Testis (tissue), 3 donors: ENCODE results near the gene SLC47A2. TPM values are rescaled to one million over a fixed set of nuclear protein-coding genes. Genes with fewer than 3 reads are reported as not detected.
A peak's percentile ranks its signal among the peaks of the same experiment; 100 is the strongest.

ENCODE experiments used
- DNase-seq: peaks from one replicate; pipeline ENCODE4 v3.0.0-alpha.2; 2019
- H3K27ac ChIP-seq, 2 donors: fragments of 200-600 bp; sonication (generic); one replicate each; pipeline ENCODE4 v1.5.1; 2019
- H3K27me3 ChIP-seq: fragments of 200-600 bp; sonication (generic); one replicate; pipeline ENCODE4 v1.5.1; 2019
- H3K36me3 ChIP-seq: fragments of 200-600 bp; sonication (generic); one replicate; pipeline ENCODE4 v1.5.1; 2017; ENCODE audit warnings: low read depth; ENCODE audit errors: missing control alignments
- H3K4me1 ChIP-seq: fragments of 200-600 bp; sonication (generic); one replicate; pipeline ENCODE4 v1.5.1; 2019
- H3K4me3 ChIP-seq, 2 donors: fragments of 200-600 bp; sonication (generic); one replicate each; pipeline ENCODE4 v1.5.1; 2017 to 2019
- H3K9me3 ChIP-seq: fragments of 200-600 bp; sonication (generic); one replicate; pipeline ENCODE4 v1.5.1; 2017
- CTCF ChIP-seq, 3 experiments: fragments of 450-650 bp in 2 of 3; fragments of 200-600 bp in 1 of 3; sonication (generic) in 1 of 3; IDR thresholded peaks; one replicate each; pipeline ENCODE4 v1.5.1; 2016 to 2019; ENCODE audit warnings: antibody characterized with exemption in 3 of 3, mild to moderate bottlenecking in 2 of 3, moderate library complexity in 1 of 3
- POLR2A ChIP-seq: fragments of 450-650 bp; IDR thresholded peaks from one replicate; pipeline ENCODE4 v1.6.1; 2017; ENCODE audit warnings: antibody characterized with exemption, mild to moderate bottlenecking, moderate library complexity
- WGBS, 2 donors: methylation state at CpG; one replicate each; pipeline ENCODE4 v1.1.5; 2018; 5-methylcytosine and 5-hydroxymethylcytosine counted together
- intact Hi-C: fragments of 100-400 bp; cut with DNase I; formaldehyde crosslinking; loops from one replicate; pipeline ENCODE4 v1.15.1; 2023; ENCODE audit warnings: low total_unique reads
- polyA plus RNA-seq: library from polyadenylated mRNA; stranded (reverse); fragments of 350-450 nt; fragmentation: Illumina TruSeq; extraction: RNeasy Lipid Tissue Mini Kit (QIAGEN cat#74804); gene quantifications from one replicate; pipeline ENCODE4 v1.2.3, GENCODE V29; 2014; ENCODE audit warnings: low read depth, low replicate concordance; ENCODE audit not compliant: insufficient read depth
- total RNA-seq, 2 donors: library from RNA; depleted of rRNA; stranded (reverse); fragments of >200 nt; gene quantifications; one replicate each; pipeline ENCODE4 v1.2.3, GENCODE V29; 2016

SLC47A2 gene
- total and polyA plus RNA-seq, 3 donors from 2014 or later = 0.16 to 1.1 (median 0.50) TPM

- intact Hi-C loops = no loop called here
- 96 to 97% methylated on average over 11 of the region's 11 CpGs for WGBS, 2 donors
- Histone ChIP-seq H3K27me3 (no peaks in the 10 kb centered on the region), H3K4me3 (no peak overlapping the region), H3K4me1 (no peaks in the 10 kb centered on the region), H3K27ac (no peak overlapping the region), H3K36me3 (no peaks in the 10 kb centered on the region), H3K9me3 (no peaks in the 10 kb centered on the region)
- no peak for DNase-seq
- TF ChIP-seq CTCF (IDR thresholded peaks at IDR 0.05) (no peak), POLR2A (no peak)
These were observed 39.6 kb upstream of the SLC47A2 start for GRCh38 chr17:19755821-19756510.

- Histone ChIP-seq H3K36me3 (no peaks in the 10 kb centered on the region), H3K4me3 (no peak overlapping the region), H3K9me3 (no peaks in the 10 kb centered on the region), H3K27me3 (no peaks in the 10 kb centered on the region), H3K4me1 (no peaks in the 10 kb centered on the region), H3K27ac (no peak overlapping the region)
- WGBS, 2 donors = 93 to 97% methylated on average over 6 of the region's 6 CpGs
- no peak for DNase-seq
- TF ChIP-seq POLR2A (no peak), CTCF (IDR thresholded peaks at IDR 0.05) (no peak)
- intact Hi-C loops = no loop called here
These were observed 39.0 kb upstream of the SLC47A2 start for GRCh38 chr17:19755392-19755791.

- Histone ChIP-seq H3K27ac (no peak overlapping the region), H3K36me3 (no peaks in the 10 kb centered on the region), H3K4me1 (no peaks in the 10 kb centered on the region), H3K9me3 (no peaks in the 10 kb centered on the region), H3K27me3 (no peaks in the 10 kb centered on the region), H3K4me3 (no peak overlapping the region)
- DNase-seq = no peak
- intact Hi-C loops = no loop called here
- TF ChIP-seq CTCF (IDR thresholded peaks at IDR 0.05) (peak in 1 of 3 experiments; percentile 26), POLR2A (no peak)
- WGBS, 2 donors = 86 to 89% methylated on average over 12 of the region's 12 CpGs
These were observed 37.5 kb upstream of the SLC47A2 start for GRCh38 chr17:19753661-19754463.

- TF ChIP-seq POLR2A (no peak), CTCF (IDR thresholded peaks at IDR 0.05) (no peak)
- H3K4me1 ChIP-seq = no peaks in the 10 kb centered on the region
- H3K27me3 ChIP-seq = no peaks in the 10 kb centered on the region
- H3K36me3 ChIP-seq = no peaks in the 10 kb centered on the region
- no peak overlapping the region for H3K27ac ChIP-seq
- no peaks in the 10 kb centered on the region for H3K9me3 ChIP-seq
- intact Hi-C loops = no loop called here
- no peak overlapping the region for H3K4me3 ChIP-seq
- DNase-seq = no peak
- 69 to 83% methylated on average over 6 to 12 of the region's 12 CpGs for WGBS, 2 donors
These were observed 36.7 kb upstream of the SLC47A2 start for GRCh38 chr17:19753051-19753509.
